OCI-LY7 (cell line): ENCODE measurements around the gene JAK1. TPM values are rescaled to one million over a fixed set of nuclear protein-coding genes. Genes with fewer than 3 reads are reported as not detected.

ENCODE experiments used
- BruUV-seq: library from RNA; stranded (reverse); fragments of 400-500 nt; replicated peaks from 2 replicates; lab custom pipeline; 2021; lab: Mats Ljungman, UMichigan
- CTCF ChIA-PET: fragments of 300-600 bp; sonication (Branson Sonifier 250); formaldehyde crosslinking; loops from one replicate; lab custom pipeline; 2022; ENCODE audit warnings: antibody characterized with exemption; ENCODE audit not compliant: unreplicated experiment; lab: Charles Lee
- POLR2A ChIA-PET: fragments of 300-600 bp; sonication (Branson Sonifier 250); formaldehyde crosslinking; loops from one replicate; lab custom pipeline; 2022; ENCODE audit warnings: antibody characterized with exemption; lab: Charles Lee
- DNase-seq: peaks from one replicate; pipeline ENCODE4 v3.0.0-alpha.2; 2015; ENCODE audit warnings: low spot score
- H2AFZ ChIP-seq: fragments of 200-600 bp; sonication (generic), shearing (Covaris generic); 2 replicates; pipeline ENCODE4 v1.6.1; 2014; ENCODE audit warnings: mild to moderate bottlenecking, antibody characterized with exemption, low read length, moderate library complexity
- H3K27ac ChIP-seq: fragments of 200-600 bp; sonication (generic); 2 replicates; pipeline ENCODE4 v1.5.1; 2014; ENCODE audit warnings: mixed run types, low read depth, mild to moderate bottlenecking, moderate library complexity, low read length, inconsistent platforms; ENCODE audit not compliant: poor library complexity, severe bottlenecking
- H3K36me3 ChIP-seq: fragments of 200-600 bp; sonication (generic); 2 replicates; pipeline ENCODE4 v1.6.1; 2014; ENCODE audit warnings: mild to moderate bottlenecking, antibody characterized with exemption, low read length, moderate library complexity, mixed read lengths; ENCODE audit not compliant: insufficient read depth
- H3K4me1 ChIP-seq: fragments of 200-600 bp; sonication (generic); 2 replicates; pipeline ENCODE4 v1.5.1; 2014; ENCODE audit warnings: mild to moderate bottlenecking, low read length; ENCODE audit not compliant: insufficient read depth, poor library complexity, severe bottlenecking
- H3K4me2 ChIP-seq: fragments of 200-600 bp; sonication (generic); 2 replicates; pipeline ENCODE4 v1.6.1; 2014; ENCODE audit warnings: mild to moderate bottlenecking, low read length
- H3K4me3 ChIP-seq: fragments of 200-600 bp; sonication (generic); 2 replicates; pipeline ENCODE4 v1.5.1; 2014; ENCODE audit warnings: mild to moderate bottlenecking, low read depth, low read length; ENCODE audit not compliant: poor library complexity, severe bottlenecking
- H3K79me2 ChIP-seq: fragments of 200-600 bp; sonication (generic); 2 replicates; pipeline ENCODE4 v1.6.1; 2016; ENCODE audit warnings: low read depth, mild to moderate bottlenecking, low read length, moderate library complexity, mixed read lengths; ENCODE audit not compliant: insufficient read depth
- H3K9me2 ChIP-seq: fragments of 200-600 bp; sonication (generic); 2 replicates; pipeline ENCODE4 v1.6.1; 2016; ENCODE audit warnings: mild to moderate bottlenecking, low read length, mixed read lengths; ENCODE audit not compliant: insufficient read depth
- H3K9me3 ChIP-seq: fragments of 200-600 bp; sonication (generic); 2 replicates; pipeline ENCODE4 v1.6.1; 2014; ENCODE audit warnings: mild to moderate bottlenecking, mixed run types, low read length, mixed read lengths
- H4K20me1 ChIP-seq: fragments of 200-600 bp; sonication (generic); 2 replicates; pipeline ENCODE4 v1.6.1; 2014; ENCODE audit warnings: mild to moderate bottlenecking, antibody characterized with exemption, low read length, moderate library complexity, mixed read lengths; ENCODE audit not compliant: insufficient read depth
- EZH2phosphoT487 ChIP-seq: fragments of 200-600 bp; sonication (generic); IDR thresholded peaks from 2 replicates; pipeline ENCODE4 v1.6.1; 2018; ENCODE audit warnings: low read depth, borderline replicate concordance, mild to moderate bottlenecking, mixed run types, antibody characterized with exemption, low read length, moderate library complexity, mixed read lengths
- intact Hi-C: fragments of 100-400 bp; cut with micrococcal nuclease; formaldehyde crosslinking; loops from one replicate; pipeline ENCODE4 v1.10.0; 2022; ENCODE audit not compliant: unreplicated experiment
- total RNA-seq, 2 experiments: library from RNA; depleted of rRNA in 1 of 2; stranded (reverse); fragments of >200 nt in 1 of 2; shearing (Covaris generic) in 1 of 2; gene quantifications; 2 replicates each; pipeline ENCODE4 v1.2.3, GENCODE V29; 2014 to 2022
- TF ChIP-seq, protein P1 (sequence below): fragments of 200-600 bp; sonication (generic); conservative IDR thresholded peaks from 2 replicates; pipeline ENCODE4 v1.5.1; 2014; ENCODE audit warnings: mild to moderate bottlenecking, antibody characterized with exemption, low read length, moderate library complexity, mixed read lengths

The JAK1 gene
- total RNA-seq, 2 experiments from 2014 or later, result 72.6 to 86.8 TPM

GRCh38 chr1:64940025-64940424 is 26.3 kb downstream of the JAK1 start:
- POLR2A ChIA-PET, result interaction anchor here (0.6 to 1.3 kb wide), 5 partner anchors 8 to 25 kb away, joined by 3 to 5 read pairs (median 3); no protein-coding TSS in a partner anchor

DNA sequence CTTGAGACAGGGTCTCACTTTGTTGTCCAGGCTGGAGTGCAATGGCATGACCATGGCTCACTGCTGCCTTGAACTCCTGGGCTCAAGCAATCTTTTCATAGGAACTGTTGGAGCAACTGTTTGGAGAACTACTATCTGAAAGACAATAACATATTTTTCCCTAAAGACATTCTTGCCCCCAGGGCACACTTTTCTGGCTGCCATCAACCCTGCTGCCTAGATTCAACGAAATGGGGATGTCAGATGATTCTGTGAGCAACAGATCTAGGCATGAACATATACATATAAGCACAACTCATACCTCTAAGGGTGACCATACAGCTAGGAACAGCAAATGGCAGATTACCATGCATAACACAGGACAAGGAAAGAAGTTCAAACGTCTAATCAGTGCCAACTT is 27.4 kb downstream of the JAK1 start:
- no peak for DNase-seq
- Histone ChIP-seq H3K79me2 (peaks cover 92% of the 10 kb centered on the region), H3K4me2 (no peak overlapping the region), H3K36me3 (peaks cover 5% of the 10 kb centered on the region), H4K20me1 (peaks cover 41% of the 10 kb centered on the region), H3K9me2 (no peaks in the 10 kb centered on the region), H3K9me3 (no peaks in the 10 kb centered on the region), H2AFZ (no peak overlapping the region), H3K4me3 (no peak overlapping the region), H3K4me1 (peaks cover 13% of the 10 kb centered on the region), H3K27ac (no peak overlapping the region)
- BruUV-seq, result no TSS peak
- intact Hi-C loops, result no loop called here
- POLR2A ChIA-PET, result interaction anchor here (0.7 to 1.0 kb wide), 2 partner anchors 9 to 159 kb away, joined by 3 to 4 read pairs; no protein-coding TSS in a partner anchor
- CTCF ChIA-PET, result no interaction called here
- TF ChIP-seq, protein P1, sequence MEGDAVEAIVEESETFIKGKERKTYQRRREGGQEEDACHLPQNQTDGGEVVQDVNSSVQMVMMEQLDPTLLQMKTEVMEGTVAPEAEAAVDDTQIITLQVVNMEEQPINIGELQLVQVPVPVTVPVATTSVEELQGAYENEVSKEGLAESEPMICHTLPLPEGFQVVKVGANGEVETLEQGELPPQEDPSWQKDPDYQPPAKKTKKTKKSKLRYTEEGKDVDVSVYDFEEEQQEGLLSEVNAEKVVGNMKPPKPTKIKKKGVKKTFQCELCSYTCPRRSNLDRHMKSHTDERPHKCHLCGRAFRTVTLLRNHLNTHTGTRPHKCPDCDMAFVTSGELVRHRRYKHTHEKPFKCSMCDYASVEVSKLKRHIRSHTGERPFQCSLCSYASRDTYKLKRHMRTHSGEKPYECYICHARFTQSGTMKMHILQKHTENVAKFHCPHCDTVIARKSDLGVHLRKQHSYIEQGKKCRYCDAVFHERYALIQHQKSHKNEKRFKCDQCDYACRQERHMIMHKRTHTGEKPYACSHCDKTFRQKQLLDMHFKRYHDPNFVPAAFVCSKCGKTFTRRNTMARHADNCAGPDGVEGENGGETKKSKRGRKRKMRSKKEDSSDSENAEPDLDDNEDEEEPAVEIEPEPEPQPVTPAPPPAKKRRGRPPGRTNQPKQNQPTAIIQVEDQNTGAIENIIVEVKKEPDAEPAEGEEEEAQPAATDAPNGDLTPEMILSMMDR, result no peak
- TF ChIP-seq EZH2phosphoT487, result no peak

More at GRCh38 chr1:64940025-64940424, 26.3 kb downstream of the JAK1 start:
- H3K36me3 ChIP-seq, result peaks cover 8% of the 10 kb centered on the region
- no peak overlapping the region for H3K27ac ChIP-seq
- TF ChIP-seq, protein P1, result no peak
- no peak for TF ChIP-seq EZH2phosphoT487
- no peaks in the 10 kb centered on the region for H3K9me3 ChIP-seq
- no peaks in the 10 kb centered on the region for H3K9me2 ChIP-seq
- H3K79me2 ChIP-seq, result peaks cover 94% of the 10 kb centered on the region
- no TSS peak for BruUV-seq
- no peak overlapping the region for H3K4me2 ChIP-seq
- CTCF ChIA-PET, result no interaction called here
- H2AFZ ChIP-seq, result no peak overlapping the region
- no peak for DNase-seq
- H3K4me1 ChIP-seq, result peaks cover 3% of the 10 kb centered on the region
- intact Hi-C loops, result no loop called here
- H4K20me1 ChIP-seq, result peaks cover 34% of the 10 kb centered on the region
- H3K4me3 ChIP-seq, result no peak overlapping the region

DNA sequence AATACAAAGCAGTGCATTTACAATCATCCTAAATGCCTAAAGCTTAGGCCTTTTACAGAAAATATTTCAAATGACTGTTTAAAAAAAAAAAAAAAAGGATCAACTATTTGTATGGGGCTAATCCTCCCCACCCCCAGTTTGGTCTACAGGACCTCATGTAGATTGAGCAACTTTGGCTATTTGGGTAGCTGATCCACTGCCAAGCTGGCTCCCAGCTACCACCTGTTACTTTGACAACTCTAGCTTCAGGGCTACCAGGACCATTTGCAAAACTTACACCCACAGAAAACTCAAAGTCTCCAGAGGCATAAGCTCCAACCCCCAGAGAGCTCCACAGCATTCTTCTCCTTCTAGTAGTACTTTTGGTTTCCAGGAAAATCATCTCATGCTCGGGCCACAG is 29.4 kb downstream of the JAK1 start:
- H3K9me2 ChIP-seq, result no peaks in the 10 kb centered on the region
- POLR2A ChIA-PET, result interaction anchor here (0.6 to 0.9 kb wide), 2 partner anchors 39 to 473 kb away, joined by 3 read pairs; no protein-coding TSS in a partner anchor
- no peak overlapping the region for H3K27ac ChIP-seq
- no peak overlapping the region for H3K4me3 ChIP-seq
- CTCF ChIA-PET, result no interaction called here
- intact Hi-C loops, result no loop called here
- no peaks in the 10 kb centered on the region for H3K9me3 ChIP-seq
- no peak for DNase-seq
- peaks cover 23% of the 10 kb centered on the region for H3K4me1 ChIP-seq
- H3K4me2 ChIP-seq, result no peak overlapping the region
- peaks cover 5% of the 10 kb centered on the region for H3K36me3 ChIP-seq
- BruUV-seq, result no TSS peak
- TF ChIP-seq, protein P1, result no peak
- TF ChIP-seq EZH2phosphoT487, result no peak
- H2AFZ ChIP-seq, result no peak overlapping the region
- peaks cover 48% of the 10 kb centered on the region for H4K20me1 ChIP-seq
- H3K79me2 ChIP-seq, result peaks cover 94% of the 10 kb centered on the region
